HepG2 (cell line): ENCODE measurements around the gene IL1RL2.

Experiments used
- AGO2 ChIP-seq: fragments of 200-400 bp; formaldehyde crosslinking; optimal IDR thresholded peaks from 2 replicates; pipeline ENCODE3; 2017; ENCODE audit warnings: mild to moderate bottlenecking, low read depth, low read length, moderate library complexity
- EP300 ChIP-seq, 3 experiments: sonication (generic) in 1 of 3; formaldehyde crosslinking in 1 of 3; IDR thresholded peaks; 2 replicates each; pipeline versions ENCODE4 v1.5.1 to v1.6.1; 2011 to 2020; ENCODE audit warnings: low read depth in 2 of 3, low read length in 2 of 3, borderline replicate concordance in 1 of 3, improper control_type of control experiment in 1 of 3, mild to moderate bottlenecking in 1 of 3, missing genetic modification reagents in 1 of 3, moderate library complexity in 1 of 3
- EZH2 ChIP-seq: conservative IDR thresholded peaks from 2 replicates; pipeline ENCODE4 v1.6.1; 2012; ENCODE audit warnings: mild to moderate bottlenecking, low read depth, low read length, moderate library complexity
- NR3C1 ChIP-seq: sonication (generic); formaldehyde crosslinking; IDR thresholded peaks from 2 replicates; pipeline ENCODE4 v1.4.0; 2020; ENCODE audit warnings: missing genetic modification reagents
- POLR2A ChIP-seq, 2 experiments: IDR thresholded peaks; 2 replicates each; pipeline ENCODE4 v1.6.1; 2011; ENCODE audit warnings: low read depth in 2 of 2, low read length in 2 of 2, mild to moderate bottlenecking in 1 of 2, moderate library complexity in 1 of 2; ENCODE audit not compliant: insufficient read depth in 1 of 2
- POLR2AphosphoS5 ChIP-seq: IDR thresholded peaks from 2 replicates; pipeline ENCODE4 v1.6.1; 2012; ENCODE audit warnings: low read depth, low read length
- ZZZ3 ChIP-seq: sonication (generic); formaldehyde crosslinking; IDR thresholded peaks from 2 replicates; pipeline ENCODE4 v1.4.0; 2020; ENCODE audit warnings: missing genetic modification reagents, mild to moderate bottlenecking, borderline replicate concordance
- TF ChIP-seq, protein P1 (sequence below): sonication (generic); formaldehyde crosslinking; IDR thresholded peaks from 2 replicates; pipeline ENCODE4 v1.4.0; 2020; ENCODE audit warnings: missing genetic modification reagents, borderline replicate concordance
- TF ChIP-seq, protein P2 (sequence below): sonication (generic); formaldehyde crosslinking; IDR thresholded peaks from 2 replicates; pipeline ENCODE4 v1.5.0; 2020; ENCODE audit warnings: mild to moderate bottlenecking, missing genetic modification reagents, moderate library complexity
- TF ChIP-seq, protein P3 (sequence below): fragments of 450-650 bp; IDR thresholded peaks from 2 replicates; pipeline ENCODE4 v1.6.1; 2016
- TF ChIP-seq, protein P4 (sequence below): sonication (generic); formaldehyde crosslinking; IDR thresholded peaks from 2 replicates; pipeline ENCODE4 v1.4.0; 2020; ENCODE audit warnings: mild to moderate bottlenecking, missing genetic modification reagents

DNA sequence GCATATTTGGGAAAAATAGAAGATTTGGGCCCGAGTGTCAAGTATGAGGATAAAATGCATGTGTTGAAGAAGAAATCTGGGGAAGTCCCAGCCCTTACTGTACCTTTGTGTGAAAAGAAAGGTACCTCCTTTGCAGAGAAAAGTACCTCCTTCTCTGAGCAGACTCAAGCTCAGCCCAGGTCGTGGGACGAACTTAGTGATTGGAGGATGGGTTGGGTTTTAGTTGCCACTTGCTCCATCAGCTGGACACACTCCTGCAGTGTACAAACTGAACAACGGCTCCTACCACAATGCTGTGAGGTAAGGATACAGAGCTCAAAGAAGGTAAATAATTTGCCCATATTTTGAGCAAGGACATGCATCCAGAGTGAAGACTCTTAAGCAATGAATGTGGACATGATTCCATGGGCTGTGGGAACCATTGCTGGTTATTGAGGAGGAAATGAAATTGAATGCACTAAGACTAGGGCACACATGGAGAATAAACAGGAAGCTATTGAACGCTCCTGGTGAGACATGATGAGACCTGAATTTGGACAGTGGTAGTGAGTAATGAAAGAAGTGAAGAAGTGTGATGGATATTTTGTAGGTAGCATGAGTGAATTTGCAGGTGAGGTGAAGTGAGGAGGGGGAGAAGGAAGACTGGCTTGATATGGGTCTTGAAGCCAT is 74.8 kb downstream of the IL1RL2 start:
- TF ChIP-seq, protein P1, sequence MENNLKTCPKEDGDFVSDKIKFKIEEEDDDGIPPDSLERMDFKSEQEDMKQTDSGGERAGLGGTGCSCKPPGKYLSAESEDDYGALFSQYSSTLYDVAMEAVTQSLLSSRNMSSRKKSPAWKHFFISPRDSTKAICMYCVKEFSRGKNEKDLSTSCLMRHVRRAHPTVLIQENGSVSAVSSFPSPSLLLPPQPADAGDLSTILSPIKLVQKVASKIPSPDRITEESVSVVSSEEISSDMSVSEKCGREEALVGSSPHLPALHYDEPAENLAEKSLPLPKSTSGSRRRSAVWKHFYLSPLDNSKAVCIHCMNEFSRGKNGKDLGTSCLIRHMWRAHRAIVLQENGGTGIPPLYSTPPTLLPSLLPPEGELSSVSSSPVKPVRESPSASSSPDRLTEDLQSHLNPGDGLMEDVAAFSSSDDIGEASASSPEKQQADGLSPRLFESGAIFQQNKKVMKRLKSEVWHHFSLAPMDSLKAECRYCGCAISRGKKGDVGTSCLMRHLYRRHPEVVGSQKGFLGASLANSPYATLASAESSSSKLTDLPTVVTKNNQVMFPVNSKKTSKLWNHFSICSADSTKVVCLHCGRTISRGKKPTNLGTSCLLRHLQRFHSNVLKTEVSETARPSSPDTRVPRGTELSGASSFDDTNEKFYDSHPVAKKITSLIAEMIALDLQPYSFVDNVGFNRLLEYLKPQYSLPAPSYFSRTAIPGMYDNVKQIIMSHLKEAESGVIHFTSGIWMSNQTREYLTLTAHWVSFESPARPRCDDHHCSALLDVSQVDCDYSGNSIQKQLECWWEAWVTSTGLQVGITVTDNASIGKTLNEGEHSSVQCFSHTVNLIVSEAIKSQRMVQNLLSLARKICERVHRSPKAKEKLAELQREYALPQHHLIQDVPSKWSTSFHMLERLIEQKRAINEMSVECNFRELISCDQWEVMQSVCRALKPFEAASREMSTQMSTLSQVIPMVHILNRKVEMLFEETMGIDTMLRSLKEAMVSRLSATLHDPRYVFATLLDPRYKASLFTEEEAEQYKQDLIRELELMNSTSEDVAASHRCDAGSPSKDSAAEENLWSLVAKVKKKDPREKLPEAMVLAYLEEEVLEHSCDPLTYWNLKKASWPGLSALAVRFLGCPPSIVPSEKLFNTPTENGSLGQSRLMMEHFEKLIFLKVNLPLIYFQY (CRISPR knock-in tag) = no peak
- TF ChIP-seq AGO2 (no peak), NR3C1 (CRISPR knock-in tag) (no peak), ZZZ3 (no peak), POLR2AphosphoS5 (no peak), EZH2 (no peak), EP300 (IDR thresholded peaks at IDR 0.05; ENCODE audit: low read depth in 2 of 2, low read length in 2 of 2) (no peak), EP300 (CRISPR knock-in tag; IDR thresholded peaks at IDR 0.05; ENCODE audit: borderline replicate concordance) (no peak), POLR2A (IDR thresholded peaks at IDR 0.05; ENCODE audit: insufficient read depth in 1 of 2, low read depth in 2 of 2, low read length in 2 of 2) (no peak)
- TF ChIP-seq, protein P2, sequence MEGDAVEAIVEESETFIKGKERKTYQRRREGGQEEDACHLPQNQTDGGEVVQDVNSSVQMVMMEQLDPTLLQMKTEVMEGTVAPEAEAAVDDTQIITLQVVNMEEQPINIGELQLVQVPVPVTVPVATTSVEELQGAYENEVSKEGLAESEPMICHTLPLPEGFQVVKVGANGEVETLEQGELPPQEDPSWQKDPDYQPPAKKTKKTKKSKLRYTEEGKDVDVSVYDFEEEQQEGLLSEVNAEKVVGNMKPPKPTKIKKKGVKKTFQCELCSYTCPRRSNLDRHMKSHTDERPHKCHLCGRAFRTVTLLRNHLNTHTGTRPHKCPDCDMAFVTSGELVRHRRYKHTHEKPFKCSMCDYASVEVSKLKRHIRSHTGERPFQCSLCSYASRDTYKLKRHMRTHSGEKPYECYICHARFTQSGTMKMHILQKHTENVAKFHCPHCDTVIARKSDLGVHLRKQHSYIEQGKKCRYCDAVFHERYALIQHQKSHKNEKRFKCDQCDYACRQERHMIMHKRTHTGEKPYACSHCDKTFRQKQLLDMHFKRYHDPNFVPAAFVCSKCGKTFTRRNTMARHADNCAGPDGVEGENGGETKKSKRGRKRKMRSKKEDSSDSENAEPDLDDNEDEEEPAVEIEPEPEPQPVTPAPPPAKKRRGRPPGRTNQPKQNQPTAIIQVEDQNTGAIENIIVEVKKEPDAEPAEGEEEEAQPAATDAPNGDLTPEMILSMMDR = no peak
- TF ChIP-seq, protein P3, sequence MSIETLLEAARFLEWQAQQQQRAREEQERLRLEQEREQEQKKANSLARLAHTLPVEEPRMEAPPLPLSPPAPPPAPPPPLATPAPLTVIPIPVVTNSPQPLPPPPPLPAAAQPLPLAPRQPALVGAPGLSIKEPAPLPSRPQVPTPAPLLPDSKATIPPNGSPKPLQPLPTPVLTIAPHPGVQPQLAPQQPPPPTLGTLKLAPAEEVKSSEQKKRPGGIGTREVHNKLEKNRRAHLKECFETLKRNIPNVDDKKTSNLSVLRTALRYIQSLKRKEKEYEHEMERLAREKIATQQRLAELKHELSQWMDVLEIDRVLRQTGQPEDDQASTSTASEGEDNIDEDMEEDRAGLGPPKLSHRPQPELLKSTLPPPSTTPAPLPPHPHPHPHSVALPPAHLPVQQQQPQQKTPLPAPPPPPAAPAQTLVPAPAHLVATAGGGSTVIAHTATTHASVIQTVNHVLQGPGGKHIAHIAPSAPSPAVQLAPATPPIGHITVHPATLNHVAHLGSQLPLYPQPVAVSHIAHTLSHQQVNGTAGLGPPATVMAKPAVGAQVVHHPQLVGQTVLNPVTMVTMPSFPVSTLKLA = no peak
- TF ChIP-seq, protein P4, sequence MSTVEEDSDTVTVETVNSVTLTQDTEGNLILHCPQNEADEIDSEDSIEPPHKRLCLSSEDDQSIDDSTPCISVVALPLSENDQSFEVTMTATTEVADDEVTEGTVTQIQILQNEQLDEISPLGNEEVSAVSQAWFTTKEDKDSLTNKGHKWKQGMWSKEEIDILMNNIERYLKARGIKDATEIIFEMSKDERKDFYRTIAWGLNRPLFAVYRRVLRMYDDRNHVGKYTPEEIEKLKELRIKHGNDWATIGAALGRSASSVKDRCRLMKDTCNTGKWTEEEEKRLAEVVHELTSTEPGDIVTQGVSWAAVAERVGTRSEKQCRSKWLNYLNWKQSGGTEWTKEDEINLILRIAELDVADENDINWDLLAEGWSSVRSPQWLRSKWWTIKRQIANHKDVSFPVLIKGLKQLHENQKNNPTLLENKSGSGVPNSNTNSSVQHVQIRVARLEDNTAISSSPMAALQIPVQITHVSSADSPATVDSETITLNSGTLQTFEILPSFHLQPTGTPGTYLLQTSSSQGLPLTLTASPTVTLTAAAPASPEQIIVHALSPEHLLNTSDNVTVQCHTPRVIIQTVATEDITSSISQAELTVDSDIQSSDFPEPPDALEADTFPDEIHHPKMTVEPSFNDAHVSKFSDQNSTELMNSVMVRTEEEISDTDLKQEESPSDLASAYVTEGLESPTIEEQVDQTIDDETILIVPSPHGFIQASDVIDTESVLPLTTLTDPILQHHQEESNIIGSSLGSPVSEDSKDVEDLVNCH (CRISPR knock-in tag) = no peak
